ENCODE results near the gene ITGA3.

DNA sequence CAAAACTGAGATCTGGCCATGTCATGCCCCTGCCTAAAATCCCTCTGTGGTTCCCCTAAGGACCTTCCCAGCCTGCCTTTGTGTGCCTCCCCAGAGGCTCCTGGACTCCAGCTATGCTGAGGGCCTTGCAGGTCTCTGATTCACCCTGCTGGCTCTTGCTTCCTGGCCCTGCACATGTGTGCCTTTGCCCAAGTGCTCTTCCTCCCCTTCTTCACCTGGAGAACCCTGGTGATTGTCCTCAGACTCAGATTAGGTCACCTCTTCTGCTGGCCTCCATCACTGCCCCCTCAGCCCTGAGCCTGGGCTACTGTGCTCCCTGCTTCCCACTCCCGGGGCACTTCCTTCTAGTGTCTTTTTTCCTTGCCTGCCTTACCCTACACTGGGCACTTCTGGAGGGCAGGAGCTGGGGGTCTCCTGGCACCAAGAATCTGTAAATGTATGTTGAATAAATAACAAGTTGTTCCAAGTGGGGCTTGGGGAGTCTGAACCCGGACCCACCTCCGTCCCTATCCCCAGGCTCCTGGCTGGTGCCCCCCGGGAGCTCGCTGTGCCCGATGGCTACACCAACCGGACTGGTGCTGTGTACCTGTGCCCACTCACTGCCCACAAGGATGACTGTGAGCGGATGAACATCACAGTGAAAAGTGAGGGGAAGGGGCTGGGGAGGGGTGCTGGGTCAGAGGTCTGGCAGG lies 7.8 kb downstream of the ITGA3 start:
- TF ChIP-seq, protein P1, sequence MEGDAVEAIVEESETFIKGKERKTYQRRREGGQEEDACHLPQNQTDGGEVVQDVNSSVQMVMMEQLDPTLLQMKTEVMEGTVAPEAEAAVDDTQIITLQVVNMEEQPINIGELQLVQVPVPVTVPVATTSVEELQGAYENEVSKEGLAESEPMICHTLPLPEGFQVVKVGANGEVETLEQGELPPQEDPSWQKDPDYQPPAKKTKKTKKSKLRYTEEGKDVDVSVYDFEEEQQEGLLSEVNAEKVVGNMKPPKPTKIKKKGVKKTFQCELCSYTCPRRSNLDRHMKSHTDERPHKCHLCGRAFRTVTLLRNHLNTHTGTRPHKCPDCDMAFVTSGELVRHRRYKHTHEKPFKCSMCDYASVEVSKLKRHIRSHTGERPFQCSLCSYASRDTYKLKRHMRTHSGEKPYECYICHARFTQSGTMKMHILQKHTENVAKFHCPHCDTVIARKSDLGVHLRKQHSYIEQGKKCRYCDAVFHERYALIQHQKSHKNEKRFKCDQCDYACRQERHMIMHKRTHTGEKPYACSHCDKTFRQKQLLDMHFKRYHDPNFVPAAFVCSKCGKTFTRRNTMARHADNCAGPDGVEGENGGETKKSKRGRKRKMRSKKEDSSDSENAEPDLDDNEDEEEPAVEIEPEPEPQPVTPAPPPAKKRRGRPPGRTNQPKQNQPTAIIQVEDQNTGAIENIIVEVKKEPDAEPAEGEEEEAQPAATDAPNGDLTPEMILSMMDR (IDR thresholded peaks at IDR 0.05), result no peak
- no peak for TF ChIP-seq POLR2A (IDR thresholded peaks at IDR 0.05)
